HEK293 (cell line): Measurements from ENCODE around the gene ITGA8.

ENCODE experiments used
- CTCF ChIA-PET: fragments of 350-600 bp; formaldehyde crosslinking; extraction: SDS; loops from one replicate; lab custom pipeline; 2021; ENCODE audit warnings: antibody characterized with exemption; lab: Yijun Ruan, JAX
- POLR2A ChIA-PET: fragments of 300-600 bp; formaldehyde crosslinking; extraction: SDS; loops from one replicate; lab custom pipeline; 2020; ENCODE audit warnings: antibody characterized with exemption, inconsistent platforms; lab: Yijun Ruan, JAX
- H3K27ac ChIP-seq: fragments of 200-500 bp; sonication (Bioruptor generic); 2 replicates; pipeline ENCODE4 v1.5.1; 2014; ENCODE audit warnings: low read depth, low read length, control low read depth, inconsistent platforms; ENCODE audit errors: extremely low read depth
- H3K36me3 ChIP-seq, 2 experiments: fragments of 200-500 bp in 1 of 2; sonication (Bioruptor generic) in 1 of 2; 1 replicate in 1 of 2; 2 replicates in 1 of 2; pipeline ENCODE4 v1.5.1; 2014 to 2017; ENCODE audit warnings: inconsistent platforms in 2 of 2, low read length in 2 of 2; ENCODE audit not compliant: control insufficient read depth in 2 of 2, insufficient read depth in 1 of 2
- H3K4me1 ChIP-seq: fragments of 200-500 bp; sonication (Bioruptor generic); 2 replicates; pipeline ENCODE4 v1.5.1; 2014; ENCODE audit warnings: mild to moderate bottlenecking, low read length, inconsistent platforms; ENCODE audit not compliant: control insufficient read depth, insufficient read depth
- H3K4me3 ChIP-seq: 2 replicates; pipeline ENCODE4 v1.5.1; 2011; ENCODE audit warnings: low read depth, mild to moderate bottlenecking, control low read depth, low read length, moderate library complexity
- H3K9me3 ChIP-seq: fragments of 200-500 bp; sonication (Bioruptor generic); 2 replicates; pipeline ENCODE4 v1.5.1; 2014; ENCODE audit warnings: low read depth, low read length, inconsistent platforms; ENCODE audit not compliant: control insufficient read depth, insufficient read depth
- GLIS1 ChIP-seq: fragments of 450-650 bp; formaldehyde crosslinking; IDR thresholded peaks from 2 replicates; pipeline ENCODE4 v1.5.1; 2016; ENCODE audit warnings: missing biosample characterization, missing genetic modification characterization
- OVOL3 ChIP-seq: fragments of 450-650 bp; formaldehyde crosslinking; IDR thresholded peaks from 2 replicates; pipeline ENCODE4 v1.5.1; 2016; ENCODE audit warnings: missing biosample characterization, missing genetic modification characterization
- ZEB2 ChIP-seq: fragments of 450-650 bp; formaldehyde crosslinking; IDR thresholded peaks from 2 replicates; pipeline ENCODE4 v1.5.1; 2016; ENCODE audit warnings: missing biosample characterization, missing genetic modification characterization
- ZNF138 ChIP-seq: fragments of 450-650 bp; formaldehyde crosslinking; IDR thresholded peaks from 2 replicates; pipeline ENCODE4 v1.5.1; 2016; ENCODE audit warnings: missing biosample characterization, missing genetic modification characterization, borderline replicate concordance
- ZNF16 ChIP-seq: fragments of 450-650 bp; formaldehyde crosslinking; IDR thresholded peaks from 2 replicates; pipeline ENCODE4 v1.5.1; 2016; ENCODE audit warnings: low read depth, missing biosample characterization, missing genetic modification characterization
- ZNF211 ChIP-seq: fragments of 450-650 bp; formaldehyde crosslinking; IDR thresholded peaks from 2 replicates; pipeline ENCODE4 v1.5.1; 2016; ENCODE audit warnings: low read depth, missing biosample characterization, missing genetic modification characterization
- ZNF266 ChIP-seq: fragments of 450-650 bp; formaldehyde crosslinking; IDR thresholded peaks from 2 replicates; pipeline ENCODE4 v1.5.1; 2016; ENCODE audit warnings: missing biosample characterization, missing genetic modification characterization, low read depth
- ZNF510 ChIP-seq: fragments of 450-650 bp; formaldehyde crosslinking; IDR thresholded peaks from 2 replicates; pipeline ENCODE4 v1.5.1; 2018; ENCODE audit warnings: mild to moderate bottlenecking, missing genetic modification characterization, missing biosample characterization; ENCODE audit not compliant: insufficient replicate concordance
- ZNF514 ChIP-seq: fragments of 450-650 bp; formaldehyde crosslinking; IDR thresholded peaks from 2 replicates; pipeline ENCODE4 v1.5.1; 2016; ENCODE audit warnings: missing biosample characterization, missing genetic modification characterization
- ZNF521 ChIP-seq: fragments of 450-650 bp; formaldehyde crosslinking; IDR thresholded peaks from 2 replicates; pipeline ENCODE4 v1.5.1; 2017; ENCODE audit warnings: missing biosample characterization, mild to moderate bottlenecking, missing genetic modification characterization
- ZNF571 ChIP-seq: fragments of 450-650 bp; formaldehyde crosslinking; IDR thresholded peaks from 2 replicates; pipeline ENCODE4 v1.5.0; 2017; ENCODE audit warnings: missing biosample characterization, missing genetic modification characterization
- ZSCAN23 ChIP-seq: fragments of 450-650 bp; formaldehyde crosslinking; IDR thresholded peaks from 2 replicates; pipeline ENCODE4 v1.5.1; 2016; ENCODE audit warnings: missing biosample characterization, missing genetic modification characterization
- TF ChIP-seq, protein P1 (sequence below): fragments of 450-650 bp; formaldehyde crosslinking; IDR thresholded peaks from 2 replicates; pipeline ENCODE4; 2016; ENCODE audit warnings: missing biosample characterization, missing genetic modification characterization
- TF ChIP-seq, protein P2 (sequence below): fragments of 450-650 bp; formaldehyde crosslinking; IDR thresholded peaks from 2 replicates; pipeline ENCODE4 v1.5.1; 2016; ENCODE audit warnings: missing biosample characterization, missing genetic modification characterization
- TF ChIP-seq, protein P3 (sequence below): fragments of 450-650 bp; formaldehyde crosslinking; conservative IDR thresholded peaks from 2 replicates; pipeline ENCODE4 v1.5.1; 2016; ENCODE audit warnings: low read depth, missing biosample characterization, missing genetic modification characterization
- TF ChIP-seq, protein P4 (sequence below): fragments of 450-650 bp; formaldehyde crosslinking; IDR thresholded peaks from 2 replicates; pipeline ENCODE4 v1.5.1; 2016; ENCODE audit warnings: missing biosample characterization, missing genetic modification characterization

ITGA8 gene

DNA sequence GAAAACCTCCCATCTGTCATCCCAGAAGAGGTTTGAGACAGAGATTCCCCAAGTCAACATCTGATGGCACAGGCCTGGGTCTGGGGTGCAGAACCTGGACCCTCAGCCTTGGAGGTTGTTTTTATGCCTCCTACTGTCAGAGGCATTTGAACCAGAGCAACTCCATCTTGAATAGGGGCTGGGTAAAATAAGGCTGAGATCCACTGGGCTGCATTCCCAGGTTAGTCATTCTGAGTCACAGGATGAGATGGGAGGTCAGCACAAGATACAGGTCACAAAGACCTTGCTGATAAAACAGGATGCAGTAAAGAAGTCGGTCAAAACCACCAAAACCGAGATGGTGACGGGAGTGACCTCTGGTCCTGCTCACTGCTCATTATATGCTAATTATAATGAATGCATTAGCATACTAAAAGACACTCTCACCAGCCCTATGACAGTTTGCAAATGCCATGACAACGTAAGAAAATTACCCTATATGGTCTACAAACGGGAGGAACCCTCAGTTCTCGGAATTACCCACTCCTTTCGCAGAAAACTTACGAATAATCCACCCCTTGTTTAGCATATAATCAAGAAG, 92.0 kb downstream of the ITGA8 start (continued):
- TF ChIP-seq ZNF521 (no peak), ZSCAN23 (tag by site-specific recombination) (no peak), ZNF510 (tag by site-specific recombination) (no peak)
- TF ChIP-seq, all 188 proteins: peak for 0

DNA sequence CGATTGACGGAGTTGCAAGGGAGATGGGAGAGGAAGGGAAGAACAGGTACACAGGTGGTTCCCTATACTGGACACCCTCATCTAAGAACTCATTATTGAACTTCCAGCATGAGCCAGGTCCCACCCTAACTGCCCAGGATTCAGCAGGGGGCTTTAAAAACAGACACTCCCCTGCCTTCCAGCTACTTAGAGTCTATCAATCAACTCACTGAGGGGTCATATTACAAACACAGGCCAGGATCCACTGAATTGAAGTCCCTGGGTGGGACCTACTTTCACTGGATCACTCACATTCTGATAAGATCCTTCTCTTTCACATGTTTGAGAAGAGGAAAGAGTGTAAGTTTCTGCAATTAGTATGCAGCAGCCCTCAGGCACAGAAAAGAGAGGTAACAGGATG, 92.8 kb downstream of the ITGA8 start:
- no peak for TF ChIP-seq ZNF16
- peak; percentile 57 for TF ChIP-seq GLIS1 (tag by site-specific recombination)
- TF ChIP-seq, protein P1, sequence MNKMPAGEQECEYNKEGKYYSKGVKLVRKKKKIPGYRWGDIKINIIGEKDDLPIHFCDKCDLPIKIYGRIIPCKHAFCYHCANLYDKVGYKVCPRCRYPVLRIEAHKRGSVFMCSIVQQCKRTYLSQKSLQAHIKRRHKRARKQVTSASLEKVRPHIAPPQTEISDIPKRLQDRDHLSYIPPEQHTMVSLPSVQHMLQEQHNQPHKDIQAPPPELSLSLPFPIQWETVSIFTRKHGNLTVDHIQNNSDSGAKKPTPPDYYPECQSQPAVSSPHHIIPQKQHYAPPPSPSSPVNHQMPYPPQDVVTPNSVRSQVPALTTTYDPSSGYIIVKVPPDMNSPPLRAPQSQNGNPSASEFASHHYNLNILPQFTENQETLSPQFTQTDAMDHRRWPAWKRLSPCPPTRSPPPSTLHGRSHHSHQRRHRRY (tag by site-specific recombination) = no peak
- TF ChIP-seq ZNF138 (tag by site-specific recombination) = no peak
- H3K9me3 ChIP-seq = no peaks in the 10 kb centered on the region
- no peaks in the 10 kb centered on the region for H3K36me3 ChIP-seq
- H3K4me1 ChIP-seq = no peaks in the 10 kb centered on the region
- H3K4me3 ChIP-seq = no peak overlapping the region
- ChIA-PET POLR2A (no interaction called here), CTCF (interaction anchor here (0.6 kb wide), 1 partner anchor 1608 kb away, joined by 4 read pairs; no protein-coding TSS in a partner anchor)
- no peak overlapping the region for H3K27ac ChIP-seq

DNA sequence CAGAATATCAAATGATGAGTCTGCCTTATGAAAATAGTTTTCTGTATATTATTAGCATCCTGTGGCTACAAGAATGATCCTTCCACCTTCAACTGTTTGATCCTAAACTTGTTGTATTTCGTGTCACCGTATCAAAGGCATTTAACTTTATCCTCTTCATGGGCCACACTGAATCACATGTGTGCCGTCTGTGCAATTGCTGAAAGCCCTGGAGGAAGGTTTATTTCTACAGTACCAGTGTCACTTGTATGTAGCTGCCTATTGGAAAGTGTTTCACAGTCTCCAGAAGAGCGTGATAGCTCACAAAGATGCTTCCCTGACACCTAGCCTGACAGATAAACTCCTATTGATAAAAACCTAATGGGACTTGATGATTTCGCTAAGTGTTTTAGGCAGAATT, 94.5 kb downstream of the ITGA8 start:
- CTCF ChIA-PET = no interaction called here
- TF ChIP-seq ZEB2 (tag by site-specific recombination) (no peak), ZNF514 (no peak), ZNF510 (tag by site-specific recombination) (no peak), ZNF266 (no peak), OVOL3 (tag by site-specific recombination) (no peak), ZNF211 (tag by site-specific recombination) (no peak), GLIS1 (tag by site-specific recombination) (no peak), ZNF571 (tag by site-specific recombination) (no peak)
- TF ChIP-seq, protein P2, sequence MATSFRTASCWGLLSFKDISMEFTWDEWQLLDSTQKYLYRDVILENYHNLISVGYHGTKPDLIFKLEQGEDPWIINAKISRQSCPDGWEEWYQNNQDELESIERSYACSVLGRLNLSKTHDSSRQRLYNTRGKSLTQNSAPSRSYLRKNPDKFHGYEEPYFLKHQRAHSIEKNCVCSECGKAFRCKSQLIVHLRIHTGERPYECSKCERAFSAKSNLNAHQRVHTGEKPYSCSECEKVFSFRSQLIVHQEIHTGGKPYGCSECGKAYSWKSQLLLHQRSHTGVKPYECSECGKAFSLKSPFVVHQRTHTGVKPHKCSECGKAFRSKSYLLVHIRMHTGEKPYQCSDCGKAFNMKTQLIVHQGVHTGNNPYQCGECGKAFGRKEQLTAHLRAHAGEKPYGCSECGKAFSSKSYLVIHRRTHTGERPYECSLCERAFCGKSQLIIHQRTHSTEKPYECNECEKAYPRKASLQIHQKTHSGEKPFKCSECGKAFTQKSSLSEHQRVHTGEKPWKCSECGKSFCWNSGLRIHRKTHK (tag by site-specific recombination) = no peak
- TF ChIP-seq, protein P3, sequence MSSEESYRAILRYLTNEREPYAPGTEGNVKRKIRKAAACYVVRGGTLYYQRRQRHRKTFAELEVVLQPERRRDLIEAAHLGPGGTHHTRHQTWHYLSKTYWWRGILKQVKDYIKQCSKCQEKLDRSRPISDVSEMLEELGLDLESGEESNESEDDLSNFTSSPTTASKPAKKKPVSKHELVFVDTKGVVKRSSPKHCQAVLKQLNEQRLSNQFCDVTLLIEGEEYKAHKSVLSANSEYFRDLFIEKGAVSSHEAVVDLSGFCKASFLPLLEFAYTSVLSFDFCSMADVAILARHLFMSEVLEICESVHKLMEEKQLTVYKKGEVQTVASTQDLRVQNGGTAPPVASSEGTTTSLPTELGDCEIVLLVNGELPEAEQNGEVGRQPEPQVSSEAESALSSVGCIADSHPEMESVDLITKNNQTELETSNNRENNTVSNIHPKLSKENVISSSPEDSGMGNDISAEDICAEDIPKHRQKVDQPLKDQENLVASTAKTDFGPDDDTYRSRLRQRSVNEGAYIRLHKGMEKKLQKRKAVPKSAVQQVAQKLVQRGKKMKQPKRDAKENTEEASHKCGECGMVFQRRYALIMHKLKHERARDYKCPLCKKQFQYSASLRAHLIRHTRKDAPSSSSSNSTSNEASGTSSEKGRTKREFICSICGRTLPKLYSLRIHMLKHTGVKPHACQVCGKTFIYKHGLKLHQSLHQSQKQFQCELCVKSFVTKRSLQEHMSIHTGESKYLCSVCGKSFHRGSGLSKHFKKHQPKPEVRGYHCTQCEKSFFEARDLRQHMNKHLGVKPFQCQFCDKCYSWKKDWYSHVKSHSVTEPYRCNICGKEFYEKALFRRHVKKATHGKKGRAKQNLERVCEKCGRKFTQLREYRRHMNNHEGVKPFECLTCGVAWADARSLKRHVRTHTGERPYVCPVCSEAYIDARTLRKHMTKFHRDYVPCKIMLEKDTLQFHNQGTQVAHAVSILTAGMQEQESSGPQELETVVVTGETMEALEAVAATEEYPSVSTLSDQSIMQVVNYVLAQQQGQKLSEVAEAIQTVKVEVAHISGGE (tag by site-specific recombination) = no peak
- TF ChIP-seq, protein P4, sequence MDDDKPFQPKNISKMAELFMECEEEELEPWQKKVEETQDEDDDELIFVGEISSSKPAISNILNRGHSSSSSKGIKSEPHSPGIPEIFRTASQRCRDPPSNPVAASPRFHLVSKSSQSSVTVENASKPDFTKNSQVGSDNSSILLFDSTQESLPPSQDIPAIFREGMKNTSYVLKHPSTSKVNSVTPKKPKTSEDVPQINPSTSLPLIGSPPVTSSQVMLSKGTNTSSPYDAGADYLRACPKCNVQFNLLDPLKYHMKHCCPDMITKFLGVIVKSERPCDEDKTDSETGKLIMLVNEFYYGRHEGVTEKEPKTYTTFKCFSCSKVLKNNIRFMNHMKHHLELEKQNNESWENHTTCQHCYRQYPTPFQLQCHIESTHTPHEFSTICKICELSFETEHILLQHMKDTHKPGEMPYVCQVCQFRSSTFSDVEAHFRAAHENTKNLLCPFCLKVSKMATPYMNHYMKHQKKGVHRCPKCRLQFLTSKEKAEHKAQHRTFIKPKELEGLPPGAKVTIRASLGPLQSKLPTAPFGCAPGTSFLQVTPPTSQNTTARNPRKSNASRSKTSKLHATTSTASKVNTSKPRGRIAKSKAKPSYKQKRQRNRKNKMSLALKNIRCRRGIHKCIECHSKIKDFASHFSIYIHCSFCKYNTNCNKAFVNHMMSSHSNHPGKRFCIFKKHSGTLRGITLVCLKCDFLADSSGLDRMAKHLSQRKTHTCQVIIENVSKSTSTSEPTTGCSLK (tag by site-specific recombination) = no peak
- TF ChIP-seq, all 188 proteins: peak for 0
- H3K9me3 ChIP-seq = no peaks in the 10 kb centered on the region
- H3K36me3 ChIP-seq = no peaks in the 10 kb centered on the region
- H3K4me3 ChIP-seq = no peak overlapping the region
- POLR2A ChIA-PET = no interaction called here
- H3K4me1 ChIP-seq = peaks cover 14% of the 10 kb centered on the region
- no peak overlapping the region for H3K27ac ChIP-seq
